ENCODE results near the gene PTCD3.

DNA sequence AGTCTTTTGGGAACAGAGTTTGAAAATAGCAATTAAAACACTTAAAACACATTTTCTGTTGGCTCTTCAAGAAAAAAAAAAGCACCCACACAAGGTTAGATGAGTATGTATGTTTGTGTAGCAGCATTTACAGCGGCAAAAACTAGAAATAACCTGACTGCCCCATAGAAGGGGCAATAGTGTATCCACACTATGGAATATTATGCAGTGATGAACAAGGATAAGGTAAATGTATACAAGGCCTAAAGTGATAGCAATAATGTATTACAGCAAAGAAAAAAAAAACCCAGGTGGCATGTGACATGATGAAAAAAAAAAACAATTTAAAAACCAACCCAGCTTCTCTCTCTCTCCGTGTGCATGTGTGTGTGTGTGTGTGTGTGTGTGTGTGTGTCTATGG is 35.2 kb upstream of the PTCD3 start:
- TF ChIP-seq, protein P1, sequence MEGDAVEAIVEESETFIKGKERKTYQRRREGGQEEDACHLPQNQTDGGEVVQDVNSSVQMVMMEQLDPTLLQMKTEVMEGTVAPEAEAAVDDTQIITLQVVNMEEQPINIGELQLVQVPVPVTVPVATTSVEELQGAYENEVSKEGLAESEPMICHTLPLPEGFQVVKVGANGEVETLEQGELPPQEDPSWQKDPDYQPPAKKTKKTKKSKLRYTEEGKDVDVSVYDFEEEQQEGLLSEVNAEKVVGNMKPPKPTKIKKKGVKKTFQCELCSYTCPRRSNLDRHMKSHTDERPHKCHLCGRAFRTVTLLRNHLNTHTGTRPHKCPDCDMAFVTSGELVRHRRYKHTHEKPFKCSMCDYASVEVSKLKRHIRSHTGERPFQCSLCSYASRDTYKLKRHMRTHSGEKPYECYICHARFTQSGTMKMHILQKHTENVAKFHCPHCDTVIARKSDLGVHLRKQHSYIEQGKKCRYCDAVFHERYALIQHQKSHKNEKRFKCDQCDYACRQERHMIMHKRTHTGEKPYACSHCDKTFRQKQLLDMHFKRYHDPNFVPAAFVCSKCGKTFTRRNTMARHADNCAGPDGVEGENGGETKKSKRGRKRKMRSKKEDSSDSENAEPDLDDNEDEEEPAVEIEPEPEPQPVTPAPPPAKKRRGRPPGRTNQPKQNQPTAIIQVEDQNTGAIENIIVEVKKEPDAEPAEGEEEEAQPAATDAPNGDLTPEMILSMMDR (IDR thresholded peaks at IDR 0.05): no peak
- TF ChIP-seq POLR2A (IDR thresholded peaks at IDR 0.05): no peak

All from testis (tissue), 2 donors.